SK-N-MC (cell line): ENCODE measurements around the gene PEAK1.

Source experiments
- EZH2 ChIP-seq: fragments of 200-600 bp; sonication (generic); IDR thresholded peaks from one replicate; pipeline ENCODE4 v1.6.1; 2017; ENCODE audit warnings: antibody characterized with exemption
- POLR2AphosphoS5 ChIP-seq: IDR thresholded peaks from 2 replicates; pipeline ENCODE4 v1.6.1; 2012; ENCODE audit warnings: mild to moderate bottlenecking, low read depth, low read length, borderline replicate concordance

DNA sequence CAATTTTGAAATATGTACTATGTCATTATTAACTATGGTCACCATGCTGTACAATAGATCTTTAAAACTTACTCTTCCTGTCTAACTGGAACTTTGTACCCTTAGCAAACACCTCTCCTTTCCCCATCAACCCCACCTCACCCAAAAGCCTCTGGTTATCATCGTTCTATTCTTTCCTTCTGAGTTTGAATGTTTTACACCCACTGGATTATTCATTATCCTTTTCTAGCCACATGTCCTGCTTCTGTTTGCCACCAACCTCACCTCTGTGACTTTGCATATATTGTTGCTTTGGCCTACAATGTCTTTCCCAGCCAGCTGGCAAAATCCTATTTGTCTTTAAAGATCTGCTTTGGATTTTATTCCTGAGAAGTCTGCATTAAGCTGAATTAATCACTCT, 246.4 kb downstream of the PEAK1 start:
- TF ChIP-seq EZH2 (no peak), POLR2AphosphoS5 (no peak)
